ENCODE measurements around the gene EVC.
"Not testable (repeated sequence)": the region's sequence is repeated elsewhere in the genome, so short reads cannot be mapped to it uniquely, and the experiment has no call there.

EVC gene

GRCh38 chr4:5826437-5827107 is 115.6 kb downstream of the EVC start:
- H3K4me3 ChIP-seq (ENCODE audit: low read depth, low read length) = no peak overlapping the region
- TF ChIP-seq CTCF (IDR thresholded peaks at IDR 0.05; ENCODE audit: low read depth, low read length) = no peak
- no peaks in the 10 kb centered on the region for H3K27me3 ChIP-seq (ENCODE audit: insufficient read depth, low read depth, severe bottlenecking)
- H3K9me3 ChIP-seq (ENCODE audit: severe bottlenecking) = no peaks in the 10 kb centered on the region
- no peak overlapping the region for H3K27ac ChIP-seq
- peaks cover 97% of the 10 kb centered on the region for H3K36me3 ChIP-seq
- no peak for DNase-seq

GRCh38 chr4:5827108-5828004 is 116.4 kb downstream of the EVC start:
- H3K27me3 ChIP-seq (ENCODE audit: insufficient read depth, low read depth, severe bottlenecking) = no peaks in the 10 kb centered on the region
- no peaks in the 10 kb centered on the region for H3K9me3 ChIP-seq (ENCODE audit: severe bottlenecking)
- no peak overlapping the region for H3K4me3 ChIP-seq (ENCODE audit: low read depth, low read length)
- TF ChIP-seq CTCF (IDR thresholded peaks at IDR 0.05; ENCODE audit: low read depth, low read length) = no peak
- DNase-seq = no peak
- H3K27ac ChIP-seq = peak overlapping the region; percentile 4; the same call in 1 of the 2 replicates
- peaks cover 97% of the 10 kb centered on the region for H3K36me3 ChIP-seq

- Histone ChIP-seq H3K36me3 (peaks cover 97% of the 10 kb centered on the region), H3K4me3 (ENCODE audit: low read depth, low read length) (no peak overlapping the region), H3K27ac (peak overlapping the region; percentile 4; the same call in 1 of the 2 replicates), H3K9me3 (ENCODE audit: severe bottlenecking) (no peaks in the 10 kb centered on the region), H3K27me3 (ENCODE audit: insufficient read depth, low read depth, severe bottlenecking) (no peaks in the 10 kb centered on the region)
- no peak for TF ChIP-seq CTCF (IDR thresholded peaks at IDR 0.05; ENCODE audit: low read depth, low read length)
- DNase-seq = peak; percentile 51
These were observed 117.0 kb downstream of the EVC start for GRCh38 chr4:5828005-5828391.

- Histone ChIP-seq H3K9me3 (ENCODE audit: severe bottlenecking) (no peaks in the 10 kb centered on the region), H3K4me3 (ENCODE audit: low read depth, low read length) (no peak overlapping the region), H3K36me3 (peaks cover 95% of the 10 kb centered on the region), H3K27ac (no peak overlapping the region), H3K27me3 (ENCODE audit: insufficient read depth, low read depth, severe bottlenecking) (no peaks in the 10 kb centered on the region)
- no peak for DNase-seq
- no peak for TF ChIP-seq CTCF (IDR thresholded peaks at IDR 0.05; ENCODE audit: low read depth, low read length)
These were observed 125.9 kb downstream of the EVC start for GRCh38 chr4:5836943-5837342.

- H3K4me3 ChIP-seq (ENCODE audit: low read depth, low read length); H3K27me3 ChIP-seq (ENCODE audit: insufficient read depth, low read depth, severe bottlenecking); DNase-seq; H3K9me3 ChIP-seq (ENCODE audit: severe bottlenecking); H3K27ac ChIP-seq: not testable (repeated sequence)
- H3K36me3 ChIP-seq = peaks cover 95% of the 10 kb centered on the region
These were observed 126.5 kb downstream of the EVC start for GRCh38 chr4:5837483-5837882.

- H3K36me3 ChIP-seq = peaks cover 98% of the 10 kb centered on the region
- H3K9me3 ChIP-seq (ENCODE audit: severe bottlenecking) = no peaks in the 10 kb centered on the region
- TF ChIP-seq CTCF (IDR thresholded peaks at IDR 0.05; ENCODE audit: low read depth, low read length) = no peak
- DNase-seq = no peak
- H3K4me3 ChIP-seq (ENCODE audit: low read depth, low read length) = no peak overlapping the region
- H3K27me3 ChIP-seq (ENCODE audit: insufficient read depth, low read depth, severe bottlenecking) = no peaks in the 10 kb centered on the region
- H3K27ac ChIP-seq = no peak overlapping the region
These were observed 128.3 kb downstream of the EVC start for GRCh38 chr4:5839332-5839731.
